Uterus (tissue), 2 donors: ENCODE data around the gene MAP1LC3B2.

Source experiments
- CTCF ChIP-seq, 4 experiments: fragments of 200-600 bp in 2 of 4; fragments of 450-650 bp in 2 of 4; sonication (generic) in 2 of 4; IDR thresholded peaks; one replicate each; pipeline ENCODE4 v1.5.1; 2016 to 2019; ENCODE audit warnings: antibody characterized with exemption in 4 of 4, mild to moderate bottlenecking in 2 of 4, moderate library complexity in 1 of 4
- POLR2A ChIP-seq, 2 donors: fragments of 450-650 bp; IDR thresholded peaks; one replicate each; pipeline ENCODE4 v1.6.1; 2016; ENCODE audit warnings: antibody characterized with exemption in 2 of 2, mild to moderate bottlenecking in 1 of 2, moderate library complexity in 1 of 2

GRCh38 chr12:116583129-116583694 is 24.0 kb downstream of the MAP1LC3B2 start:
- no peak for TF ChIP-seq CTCF (IDR thresholded peaks at IDR 0.05)
- no peak for TF ChIP-seq POLR2A (IDR thresholded peaks at IDR 0.05)
